Measurements from ENCODE around the gene SAPCD2.

- TF ChIP-seq EZH2 (IDR thresholded peaks at IDR 0.05; ENCODE audit: borderline replicate concordance, low read depth, low read length, poor library complexity, severe bottlenecking), result no peak
- no peak for TF ChIP-seq CTCF (conservative IDR thresholded peaks at IDR 0.05; ENCODE audit: low read depth, low read length)
These were observed 30.6 kb downstream of the SAPCD2 start for GRCh38 chr9:137039611-137040366.
